SIG-M5 treated with dmso at 0.1 percent for 504 hours (cell line): ENCODE results near the gene MAPRE3.
"Not testable (repeated sequence)": the region's sequence is repeated elsewhere in the genome, so short reads cannot be mapped to it uniquely, and the experiment has no call there.

Experiments used
- DNase-seq: peaks from one replicate; lab custom pipeline; 2025; ENCODE audit not compliant: unreplicated experiment; lab: John Stamatoyannopoulos, UW

The MAPRE3 gene

DNA sequence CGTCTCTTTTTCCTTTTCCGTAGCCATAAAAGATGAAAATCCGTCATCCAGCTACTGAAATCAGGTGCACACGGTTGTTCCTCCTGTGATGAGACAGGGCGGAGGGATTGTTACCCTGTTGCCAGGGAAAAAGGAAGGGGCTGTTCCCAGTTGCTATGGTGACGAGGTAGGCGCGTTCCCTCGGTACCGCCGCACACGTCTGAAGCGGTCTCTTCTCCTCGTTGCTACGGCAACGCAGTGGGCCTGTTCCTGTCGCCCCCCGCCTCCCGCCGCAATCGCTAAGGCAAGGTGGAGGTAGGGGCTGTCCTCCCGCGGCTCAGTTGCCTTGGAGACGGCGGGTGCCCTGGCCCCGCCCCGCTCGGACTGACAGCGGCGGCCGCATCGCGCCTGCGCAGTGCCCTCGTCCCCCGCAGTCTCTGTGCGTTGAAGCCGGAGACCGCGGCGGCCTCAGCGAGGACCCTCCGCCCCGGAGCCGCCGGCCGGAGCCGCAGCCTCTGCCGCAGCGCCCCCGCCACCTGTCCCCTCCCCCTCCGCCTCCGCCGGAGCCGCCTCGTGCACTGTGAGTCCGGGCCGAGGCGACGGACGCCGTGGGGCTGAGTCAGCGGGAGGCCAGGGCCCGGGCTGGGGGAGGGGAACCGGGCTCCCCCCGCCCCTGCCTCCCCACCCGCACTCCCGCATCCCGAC is at the start of gene MAPRE3:
MAPRE3 (plus strand) TSS at position 394 of the 684 bp plus-strand sequence. CDS start 51,582 bp downstream, outside the sequence.
- peak; percentile 82 for DNase-seq

GRCh38 chr2:26921323-26921722 is 49.1 kb upstream of the MAPRE3 start:
- DNase-seq, result no peak

- DNase-seq, result peak; percentile 77
Observed at GRCh38 chr2:26922405-26923188, 47.8 kb upstream of the MAPRE3 start.

GRCh38 chr2:26923189-26923466 is 47.3 kb upstream of the MAPRE3 start:
- not testable (repeated sequence) for DNase-seq

DNA sequence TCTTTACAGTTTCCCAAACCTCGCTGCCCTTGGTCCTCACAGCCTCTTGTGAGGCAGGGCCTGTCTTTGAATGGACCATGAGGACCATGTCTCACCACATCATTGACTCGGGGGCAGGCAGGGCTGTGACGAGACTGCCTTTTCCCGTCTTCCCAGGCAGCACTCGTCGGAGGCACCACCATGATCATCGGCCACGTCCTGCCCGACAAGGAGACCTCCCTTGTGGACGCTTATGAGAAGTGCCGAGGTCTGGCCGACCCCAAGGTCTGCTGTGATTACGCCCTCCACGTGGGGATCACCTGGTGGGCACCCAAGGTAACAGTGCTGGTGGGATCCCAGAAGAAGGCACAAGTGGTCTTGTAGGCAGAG is 45.7 kb upstream of the MAPRE3 start:
- no peak for DNase-seq

DNA sequence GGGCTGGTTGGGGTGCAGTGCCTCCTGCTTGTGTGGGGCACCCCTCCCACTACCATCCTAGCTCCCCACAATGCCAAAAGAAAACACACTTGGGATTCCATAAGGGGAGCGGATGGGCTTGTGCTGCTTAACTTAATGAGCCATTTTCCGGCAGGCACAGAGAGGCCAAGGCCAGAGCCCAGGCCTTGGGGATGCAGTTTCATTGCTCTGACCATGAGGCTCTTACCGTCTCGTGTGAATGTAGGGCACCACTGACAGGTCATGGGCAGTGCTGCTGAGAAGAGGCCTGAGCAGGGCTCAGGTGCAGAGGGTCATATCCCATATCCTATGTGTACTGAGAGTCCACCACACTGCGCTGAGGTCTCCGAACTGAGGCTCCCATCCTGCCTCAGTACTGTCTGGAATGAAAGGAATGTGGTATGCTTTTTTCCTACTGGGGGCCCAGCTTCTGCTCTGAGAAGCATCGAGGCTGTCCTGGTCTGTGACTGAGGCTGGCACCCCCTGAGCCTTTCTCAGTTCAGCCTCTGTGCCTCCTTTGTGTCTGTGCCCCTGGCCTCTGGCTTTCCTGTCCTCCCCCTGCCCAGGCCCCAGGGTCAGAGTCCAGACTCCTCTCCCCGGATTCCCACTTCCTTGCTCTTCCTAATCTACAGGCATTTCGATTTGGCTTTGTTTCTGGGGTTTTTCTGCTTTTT is 45.2 kb upstream of the MAPRE3 start:
- DNase-seq, result no peak

DNA sequence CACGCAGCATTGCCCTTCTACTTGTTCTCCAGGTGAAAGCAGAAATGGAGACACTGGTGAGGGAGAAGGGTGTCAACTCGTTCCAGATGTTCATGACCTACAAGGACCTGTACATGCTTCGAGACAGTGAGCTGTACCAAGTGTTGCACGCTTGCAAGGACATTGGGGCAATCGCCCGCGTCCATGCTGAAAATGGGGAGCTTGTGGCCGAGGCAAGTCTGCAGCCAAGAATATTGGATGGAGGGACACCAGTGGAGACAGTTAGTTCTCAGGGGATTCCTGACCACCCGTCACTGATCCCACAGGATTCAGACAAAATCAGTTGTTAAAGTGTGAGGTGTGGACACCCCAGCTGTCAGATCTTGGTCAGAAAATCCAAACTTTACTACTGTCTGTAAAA is 43.2 kb upstream of the MAPRE3 start:
- no peak for DNase-seq

GRCh38 chr2:26932974-26933373 is 37.5 kb upstream of the MAPRE3 start:
- DNase-seq, result no peak

DNA sequence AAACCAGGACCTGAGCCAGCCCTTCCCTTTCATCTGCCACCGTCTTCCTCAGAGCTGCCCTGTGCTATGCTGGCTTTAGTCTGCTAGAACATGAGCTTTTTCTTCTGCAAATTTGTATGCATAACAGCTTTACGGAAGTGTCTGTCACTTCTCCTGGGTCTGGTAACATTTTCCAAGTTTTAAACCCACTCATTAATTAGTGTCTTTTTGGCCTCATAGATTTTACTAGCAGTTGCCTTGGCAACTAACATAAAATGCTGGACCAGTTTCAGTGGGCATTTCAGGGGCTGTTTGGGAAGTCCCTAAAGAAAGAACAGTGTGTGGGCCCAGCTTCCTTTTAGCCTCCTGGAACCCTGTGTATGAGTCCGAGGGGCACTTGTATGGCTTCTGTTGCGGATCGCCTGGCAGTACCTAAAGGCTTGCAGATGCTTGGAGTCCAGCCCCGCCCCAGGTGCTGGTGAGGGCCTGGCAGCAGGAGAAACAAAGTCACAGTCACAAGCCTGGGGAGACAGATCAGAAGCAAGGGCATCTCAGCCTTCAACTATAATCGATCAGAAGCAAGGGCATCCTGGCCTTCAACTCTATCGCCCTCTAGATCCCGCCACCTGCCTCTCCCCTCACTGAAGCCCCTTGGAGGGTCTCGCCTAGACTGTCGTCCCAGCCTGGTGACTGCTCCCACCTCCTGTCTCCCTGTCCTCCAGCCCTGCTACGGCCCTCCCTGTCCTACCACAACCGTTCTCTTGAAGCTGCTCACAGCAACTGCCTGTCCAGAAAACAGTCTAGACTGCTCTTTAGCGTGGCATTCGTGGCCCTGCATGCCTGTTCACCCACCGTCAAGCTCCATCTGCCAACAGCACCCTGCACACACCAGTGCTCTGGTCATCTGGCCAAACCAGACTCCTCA is 36.8 kb upstream of the MAPRE3 start:
- DNase-seq, result no peak

- DNase-seq, result no peak
Observed at GRCh38 chr2:26934335-26934724, 36.1 kb upstream of the MAPRE3 start.

- no peak for DNase-seq
Observed at GRCh38 chr2:26934985-26935384, 35.5 kb upstream of the MAPRE3 start.

GRCh38 chr2:26936855-26937254 is 33.6 kb upstream of the MAPRE3 start:
- DNase-seq, result no peak

- DNase-seq, result no peak
Observed at GRCh38 chr2:26938399-26939118, 31.9 kb upstream of the MAPRE3 start.

DNA sequence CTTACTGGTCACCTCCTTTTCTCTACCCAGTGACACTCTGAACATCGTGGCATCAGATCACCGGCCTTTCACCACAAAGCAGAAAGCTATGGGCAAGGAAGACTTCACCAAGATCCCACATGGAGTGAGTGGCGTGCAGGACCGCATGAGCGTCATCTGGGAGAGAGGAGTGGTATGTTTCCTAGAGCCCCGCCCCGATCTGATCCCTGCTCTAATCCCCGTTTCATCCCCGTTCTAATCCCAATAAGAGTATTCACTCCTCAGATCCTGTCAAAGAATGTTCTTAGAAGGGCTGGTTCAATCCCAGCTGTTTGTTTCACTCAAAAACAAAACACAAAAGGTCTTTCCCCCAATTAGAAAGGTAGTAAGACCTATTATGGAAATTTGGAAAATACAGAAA is 30.4 kb upstream of the MAPRE3 start:
- DNase-seq, result no peak

- DNase-seq, result no peak
Observed at GRCh38 chr2:26941486-26941885, 29.0 kb upstream of the MAPRE3 start.

DNA sequence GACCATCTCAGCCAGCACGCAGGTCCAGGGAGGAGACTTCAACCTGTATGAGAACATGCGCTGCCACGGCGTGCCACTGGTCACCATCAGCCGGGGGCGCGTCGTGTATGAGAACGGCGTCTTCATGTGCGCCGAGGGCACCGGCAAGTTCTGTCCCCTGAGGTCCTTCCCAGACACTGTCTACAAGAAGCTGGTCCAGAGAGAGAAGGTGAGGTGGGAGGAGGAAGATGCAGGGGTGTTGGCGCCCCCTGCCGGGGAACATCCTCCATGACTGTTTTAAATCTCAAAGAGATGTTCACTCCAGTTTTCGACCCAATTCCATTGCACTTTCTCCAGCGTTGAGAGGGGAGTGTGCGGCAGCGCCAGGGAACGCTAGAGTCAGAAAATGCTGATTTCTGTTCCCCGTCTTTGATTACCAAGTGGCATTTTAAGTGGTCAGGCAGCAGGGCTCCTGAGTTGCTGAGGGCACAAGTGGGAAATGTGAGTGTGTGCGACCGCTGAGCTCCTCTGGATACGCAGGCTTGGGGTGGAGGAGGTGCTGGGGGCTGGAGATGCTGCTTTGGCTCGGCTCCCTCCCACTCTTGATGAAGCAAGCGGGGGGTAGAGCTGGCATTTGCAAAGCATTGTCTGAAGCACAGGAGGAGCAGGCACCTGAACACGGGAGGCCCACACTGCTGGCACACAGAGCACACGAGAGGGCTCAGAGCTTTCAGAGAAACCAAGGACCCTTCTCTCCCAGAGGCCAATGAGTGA is 27.7 kb upstream of the MAPRE3 start:
- DNase-seq, result peak; percentile 54

DNA sequence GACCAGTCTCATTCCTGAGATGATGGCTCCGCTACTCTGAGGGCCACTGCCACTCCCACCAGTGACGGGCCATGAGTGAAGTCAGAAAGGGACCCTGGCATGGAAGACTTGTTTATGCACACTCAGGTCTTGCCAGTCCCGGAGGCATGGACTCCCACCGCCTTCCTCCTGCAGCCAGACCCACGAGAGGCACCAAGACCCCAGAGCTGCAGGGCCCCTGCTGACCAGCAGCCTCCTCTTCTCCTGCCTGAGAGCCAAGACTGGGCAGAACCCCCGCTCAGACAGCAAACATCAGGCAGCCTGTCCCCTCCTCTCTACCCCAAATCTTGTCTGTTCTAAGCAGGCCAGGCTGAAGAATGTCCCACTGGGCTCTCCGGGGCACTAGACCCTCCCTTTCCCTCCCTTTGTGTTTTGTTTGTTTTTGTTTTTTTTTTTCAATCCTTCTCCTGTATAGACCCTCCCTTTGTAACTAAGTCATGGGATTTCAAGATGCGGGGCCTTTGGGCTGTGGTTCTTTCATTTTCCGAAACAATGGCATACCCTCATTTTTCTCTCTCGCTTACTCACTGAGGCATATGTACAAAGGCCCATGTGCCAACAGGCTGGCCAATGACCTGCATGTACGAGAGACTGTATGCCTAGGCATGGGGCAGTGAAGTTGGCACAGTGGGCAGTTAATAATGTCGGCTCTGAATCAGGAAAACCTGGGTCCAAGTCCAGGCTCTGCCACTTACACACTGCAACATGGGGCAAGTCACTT is 24.3 kb upstream of the MAPRE3 start:
- DNase-seq, result no peak

GRCh38 chr2:26946841-26947784 is 23.3 kb upstream of the MAPRE3 start:
- DNase-seq, result no peak
